Stimulated activated CD8-positive, alpha-beta memory T cell treated with anti-CD3 and anti-CD28 coated beads, Interleukin-15, amount 100 ng/mL, for 48 hours (primary cell): Measurements from ENCODE around the gene CEP95.
"Not testable (repeated sequence)": the region's sequence is repeated elsewhere in the genome, so short reads cannot be mapped to it uniquely, and the experiment has no call there.

Experiments
- DNase-seq, 2 donors: peaks; one replicate each; pipeline ENCODE4 v3.0.0-alpha.2; 2020; ENCODE audit warnings: low read depth in 2 of 2

The CEP95 gene

DNA sequence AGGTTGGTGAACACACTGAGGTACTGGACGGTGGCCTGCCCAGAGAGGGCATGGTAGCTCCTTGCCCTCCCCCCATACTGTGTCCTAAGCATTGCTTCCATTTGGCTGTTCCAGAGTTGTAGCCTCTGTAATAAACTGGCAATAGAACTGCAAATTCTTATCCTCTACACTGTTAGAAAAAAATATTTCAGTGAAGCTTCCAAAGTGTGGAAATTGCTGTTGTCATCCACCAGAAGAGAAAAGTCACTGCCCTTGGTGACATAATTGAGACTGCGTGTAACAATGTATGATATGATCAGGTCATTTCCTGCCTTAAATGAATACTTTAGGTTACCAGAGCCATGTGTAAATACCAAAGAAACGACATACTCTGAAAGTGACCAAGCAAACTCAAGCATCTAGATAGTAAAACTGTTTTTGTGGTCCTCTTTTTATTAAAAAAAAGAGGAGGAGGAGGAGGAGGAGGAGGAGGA is 65.9 kb downstream of the CEP95 start:
- DNase-seq: no peak

DNA sequence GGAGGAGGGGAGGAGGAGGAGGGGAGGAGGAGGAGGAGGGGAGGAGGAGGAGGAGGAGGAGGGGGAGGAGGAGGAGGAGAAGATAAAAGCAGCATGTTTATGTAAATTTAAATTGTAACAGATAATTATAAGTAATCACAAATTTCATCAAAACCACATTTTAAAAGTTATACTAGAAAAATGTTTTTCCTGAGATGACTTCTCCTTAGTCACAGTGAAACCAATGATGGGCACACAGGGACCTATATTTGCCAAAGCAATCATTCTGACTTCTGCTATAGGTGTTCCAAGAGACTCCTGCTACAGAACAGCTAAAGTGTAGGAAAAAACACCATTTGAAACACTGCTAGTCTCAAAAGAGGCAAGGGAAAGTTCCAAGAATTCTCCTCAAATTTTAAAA is 66.4 kb downstream of the CEP95 start:
- DNase-seq: no peak

DNA sequence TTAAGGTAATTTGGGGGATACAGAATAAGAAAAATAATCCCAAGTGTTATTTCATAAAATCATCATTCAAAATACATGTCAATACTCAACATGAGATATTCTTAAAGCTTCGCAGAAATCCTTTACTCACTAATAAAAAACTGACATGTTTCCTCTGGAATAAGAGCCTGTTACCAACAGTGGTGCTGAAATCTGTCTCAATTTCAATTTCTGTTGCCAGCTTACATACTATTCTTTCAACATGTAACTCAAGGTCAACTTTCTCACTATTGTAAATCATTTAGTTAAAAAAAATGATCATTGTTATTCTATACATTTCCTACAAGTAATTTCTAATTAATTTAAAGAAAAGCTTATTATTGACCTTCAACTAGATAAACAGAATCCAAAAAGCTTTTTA is 67.9 kb downstream of the CEP95 start:
- DNase-seq: no peak

DNA sequence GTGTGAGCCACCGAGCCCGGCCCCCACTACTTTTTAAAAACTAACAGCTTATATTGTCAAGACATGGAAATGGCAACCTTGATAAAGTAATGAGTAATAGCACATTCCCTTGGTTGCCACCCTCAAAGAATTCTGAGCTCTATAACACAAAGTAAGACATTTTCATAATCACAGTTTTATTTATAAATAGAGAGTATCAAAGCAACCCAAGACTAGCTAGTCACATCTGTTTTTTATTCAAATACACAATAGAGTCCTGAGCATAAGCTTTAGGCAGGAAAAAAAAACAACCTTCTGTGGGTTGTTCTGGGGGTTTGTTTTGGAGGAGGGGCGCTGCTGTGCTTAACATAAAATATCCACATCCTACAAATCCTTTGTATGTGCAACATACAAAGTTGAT is 68.7 kb downstream of the CEP95 start:
- DNase-seq: no peak

DNA sequence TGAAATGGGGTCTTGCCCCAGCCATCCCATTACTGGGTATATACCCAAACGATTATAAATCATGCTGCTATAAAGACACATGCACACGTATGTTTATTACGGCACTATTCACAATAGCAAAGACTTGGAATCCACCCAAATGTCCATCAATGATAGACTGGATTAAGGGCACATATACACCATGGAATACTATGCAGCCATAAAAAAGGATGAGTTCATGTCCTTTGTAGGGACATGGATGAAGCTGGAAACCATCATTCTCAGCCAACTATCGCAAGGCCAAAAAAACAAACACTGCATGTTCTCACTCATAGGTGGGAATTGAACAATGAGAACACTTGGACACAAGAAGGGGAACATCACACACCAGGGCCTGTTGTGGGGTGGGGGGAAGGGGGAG is 70.2 kb downstream of the CEP95 start:
- not testable (repeated sequence) for DNase-seq

DNA sequence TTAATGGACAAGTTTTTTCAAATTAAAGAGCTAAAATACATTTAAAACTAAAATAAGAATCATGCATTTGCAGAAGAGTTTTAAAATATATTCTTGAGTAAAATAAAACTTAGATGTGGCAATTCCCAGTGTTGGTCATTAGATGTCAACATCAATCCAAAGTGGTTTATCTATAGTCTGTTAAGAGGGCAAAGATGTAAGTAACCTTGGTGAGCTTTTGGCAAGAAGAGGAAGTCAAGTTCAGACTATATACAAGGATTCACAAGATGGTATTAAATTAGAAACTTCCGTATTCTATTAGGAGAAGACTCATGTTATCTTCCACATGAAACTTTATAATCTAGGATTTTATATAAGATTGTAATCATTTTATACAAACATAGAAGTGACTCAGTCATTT is 73.1 kb downstream of the CEP95 start:
- DNase-seq: no peak

DNA sequence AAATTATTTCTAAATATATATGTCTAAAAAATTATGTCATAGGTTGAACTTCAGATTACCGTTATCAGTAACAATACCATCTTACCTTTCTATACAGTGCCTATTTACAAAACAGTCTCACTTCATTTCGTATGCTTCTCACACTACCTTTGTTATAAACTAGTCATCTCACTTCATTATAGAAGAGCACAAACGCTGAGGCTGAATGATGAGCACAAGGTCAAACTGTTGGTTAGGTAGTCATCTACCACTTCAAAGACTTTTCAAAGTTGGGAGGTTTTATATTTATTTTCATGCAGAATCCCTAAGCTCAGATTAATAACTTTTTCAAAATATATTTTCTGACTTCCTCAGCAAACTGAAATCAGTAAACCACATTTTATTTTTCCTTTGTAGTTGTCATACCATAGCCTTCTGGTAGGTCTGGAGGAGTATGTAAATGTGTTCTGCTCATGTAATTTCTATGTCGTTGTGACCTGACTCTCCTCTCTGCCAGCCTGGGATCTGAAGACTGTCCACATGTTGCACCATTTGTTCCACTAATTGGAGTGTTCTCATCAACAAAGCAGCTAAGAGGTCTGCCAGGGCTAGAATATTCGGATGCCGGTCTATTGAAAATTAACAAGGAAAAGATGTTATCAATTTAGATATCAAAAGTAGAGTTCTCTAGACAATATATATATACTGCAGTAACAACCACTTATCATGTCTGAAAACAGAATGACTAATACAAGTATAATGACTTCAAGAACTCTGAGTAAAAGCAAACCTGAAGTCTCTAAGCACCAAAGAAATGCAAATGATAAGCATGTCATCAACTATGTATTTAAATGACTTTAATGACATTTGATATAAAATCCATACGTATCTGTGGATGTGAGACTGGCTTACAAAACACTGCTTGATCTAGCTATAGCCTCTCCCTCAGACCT is 73.9 kb downstream of the CEP95 start:
- DNase-seq: no peak

DNA sequence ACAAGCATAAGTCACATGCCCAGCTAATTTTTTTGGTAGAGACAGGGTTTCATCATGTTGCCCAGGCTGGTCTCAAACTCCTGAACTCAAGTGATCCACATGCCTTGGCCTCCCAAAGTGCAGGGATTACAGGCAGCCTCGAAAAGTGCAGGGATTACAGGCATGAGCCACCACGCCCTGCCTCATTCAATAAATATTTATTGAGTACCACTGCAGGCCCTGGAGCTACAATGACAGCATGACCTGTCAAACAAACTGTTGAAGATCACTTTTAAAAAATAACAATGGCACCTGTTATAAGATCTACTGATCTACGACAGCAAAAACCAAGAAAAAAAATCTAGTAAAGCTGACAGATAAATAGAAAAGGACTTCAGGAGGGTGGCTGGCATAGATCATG is 76.3 kb downstream of the CEP95 start:
- no peak for DNase-seq

DNA sequence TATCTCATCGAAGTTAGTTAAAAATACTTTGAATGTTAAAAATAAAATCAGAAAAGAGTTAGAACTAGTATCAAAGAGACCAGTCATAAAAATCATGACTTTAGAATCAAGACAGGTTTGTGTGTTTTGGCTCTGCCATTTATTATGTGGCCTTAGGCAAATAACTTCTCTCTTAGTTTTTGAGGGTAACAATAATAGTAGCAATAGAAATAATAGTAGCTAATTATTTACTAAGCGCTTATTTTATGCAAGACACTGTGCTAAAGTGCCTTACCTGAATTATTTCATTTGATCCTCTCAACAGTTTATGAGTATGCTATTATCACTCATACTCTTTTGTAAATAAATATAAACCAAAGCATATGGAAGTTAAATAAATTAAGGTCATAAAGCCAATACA is 78.4 kb downstream of the CEP95 start:
- no peak for DNase-seq
